ENCODE data around the gene EXTL2. TPM values are rescaled to one million over a fixed set of nuclear protein-coding genes. Genes with fewer than 3 reads are reported as not detected.

Gene EXTL2
- total RNA-seq, 1 experiment from 2014 or later: 41.0 TPM

GRCh38 chr1:100895540-100896480 lies 1.2 kb upstream of the EXTL2 start, which contains the start of gene SLC30A7 (continued):
- TF ChIP-seq, protein P1, sequence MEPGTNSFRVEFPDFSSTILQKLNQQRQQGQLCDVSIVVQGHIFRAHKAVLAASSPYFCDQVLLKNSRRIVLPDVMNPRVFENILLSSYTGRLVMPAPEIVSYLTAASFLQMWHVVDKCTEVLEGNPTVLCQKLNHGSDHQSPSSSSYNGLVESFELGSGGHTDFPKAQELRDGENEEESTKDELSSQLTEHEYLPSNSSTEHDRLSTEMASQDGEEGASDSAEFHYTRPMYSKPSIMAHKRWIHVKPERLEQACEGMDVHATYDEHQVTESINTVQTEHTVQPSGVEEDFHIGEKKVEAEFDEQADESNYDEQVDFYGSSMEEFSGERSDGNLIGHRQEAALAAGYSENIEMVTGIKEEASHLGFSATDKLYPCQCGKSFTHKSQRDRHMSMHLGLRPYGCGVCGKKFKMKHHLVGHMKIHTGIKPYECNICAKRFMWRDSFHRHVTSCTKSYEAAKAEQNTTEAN (CRISPR knock-in tag; IDR thresholded peaks at IDR 0.05): 0 out of 2 replicates have a peak, but pooled peaks have one; percentile 45
- peak; percentile 76 for TF ChIP-seq GABPB1 (CRISPR knock-in tag; IDR thresholded peaks at IDR 0.05)
- no peak; the same call in 1 of the 2 replicates for TF ChIP-seq ZNF232 (CRISPR knock-in tag; IDR thresholded peaks at IDR 0.05)
- peak; percentile 74; the same call in 1 of the 2 replicates for TF ChIP-seq FOXK1 (CRISPR knock-in tag; IDR thresholded peaks at IDR 0.05)
- TF ChIP-seq, protein P2, sequence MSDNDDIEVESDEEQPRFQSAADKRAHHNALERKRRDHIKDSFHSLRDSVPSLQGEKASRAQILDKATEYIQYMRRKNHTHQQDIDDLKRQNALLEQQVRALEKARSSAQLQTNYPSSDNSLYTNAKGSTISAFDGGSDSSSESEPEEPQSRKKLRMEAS (CRISPR knock-in tag; IDR thresholded peaks at IDR 0.05): peak; percentile 72

GRCh38 chr1:100893718-100894117 lies 924 bp downstream of the EXTL2 start:
- H3K9me3 Mint-ChIP-seq: peaks cover 38% of the 10 kb centered on the region
- ATAC-seq (no peak), DNase-seq (ENCODE audit: low spot score) (no peak)
- TF ChIP-seq ZNF396 (CRISPR knock-in tag; IDR thresholded peaks at IDR 0.05; ENCODE audit: borderline replicate concordance) (no peak), ETV6 (CRISPR knock-in tag; IDR thresholded peaks at IDR 0.05) (no peak)
- TF ChIP-seq, protein P3, sequence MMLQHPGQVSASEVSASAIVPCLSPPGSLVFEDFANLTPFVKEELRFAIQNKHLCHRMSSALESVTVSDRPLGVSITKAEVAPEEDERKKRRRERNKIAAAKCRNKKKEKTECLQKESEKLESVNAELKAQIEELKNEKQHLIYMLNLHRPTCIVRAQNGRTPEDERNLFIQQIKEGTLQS (CRISPR knock-in tag; conservative IDR thresholded peaks at IDR 0.05): no peak
- H3K27me3 Mint-ChIP-seq (ENCODE audit: low read depth): no peaks in the 10 kb centered on the region
- H3K36me3 Mint-ChIP-seq: peaks cover 45% of the 10 kb centered on the region
- H3K4me3 Mint-ChIP-seq: peak overlapping the region; percentile 100
- CTCF ChIA-PET: no interaction called here
- peaks cover 25% of the 10 kb centered on the region for H3K4me1 Mint-ChIP-seq
- POLR2A ChIA-PET: no interaction called here
- H3K27ac Mint-ChIP-seq: no peak overlapping the region

- no peak for DNase-seq (ENCODE audit: low spot score)
- H3K27me3 Mint-ChIP-seq (ENCODE audit: low read depth): no peaks in the 10 kb centered on the region
- peaks cover 22% of the 10 kb centered on the region for H3K4me1 Mint-ChIP-seq
- TF ChIP-seq GABPB1 (CRISPR knock-in tag; IDR thresholded peaks at IDR 0.05) (no peak), ATF2 (CRISPR knock-in tag; IDR thresholded peaks at IDR 0.05; ENCODE audit: borderline replicate concordance, low read depth) (no peak), GTF2I (CRISPR knock-in tag; conservative IDR thresholded peaks at IDR 0.05) (no peak), NR1H2 (CRISPR knock-in tag; IDR thresholded peaks at IDR 0.05) (no peak), ZNF232 (CRISPR knock-in tag; IDR thresholded peaks at IDR 0.05) (no peak)
- TF ChIP-seq, protein P4, sequence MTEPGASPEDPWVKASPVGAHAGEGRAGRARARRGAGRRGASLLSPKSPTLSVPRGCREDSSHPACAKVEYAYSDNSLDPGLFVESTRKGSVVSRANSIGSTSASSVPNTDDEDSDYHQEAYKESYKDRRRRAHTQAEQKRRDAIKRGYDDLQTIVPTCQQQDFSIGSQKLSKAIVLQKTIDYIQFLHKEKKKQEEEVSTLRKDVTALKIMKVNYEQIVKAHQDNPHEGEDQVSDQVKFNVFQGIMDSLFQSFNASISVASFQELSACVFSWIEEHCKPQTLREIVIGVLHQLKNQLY (CRISPR knock-in tag; IDR thresholded peaks at IDR 0.05): no peak
- TF ChIP-seq, protein P1 (CRISPR knock-in tag; IDR thresholded peaks at IDR 0.05): no peak
- H3K27ac Mint-ChIP-seq: no peak overlapping the region
- H3K9me3 Mint-ChIP-seq: peaks cover 46% of the 10 kb centered on the region
- ChIA-PET POLR2A (no interaction called here), CTCF (no interaction called here)
- ATAC-seq: no peak
- peak overlapping the region; percentile 100 for H3K4me3 Mint-ChIP-seq
- H3K36me3 Mint-ChIP-seq: peaks cover 55% of the 10 kb centered on the region
Measured at GRCh38 chr1:100892554-100892953, 2.1 kb downstream of the EXTL2 start.

DNA sequence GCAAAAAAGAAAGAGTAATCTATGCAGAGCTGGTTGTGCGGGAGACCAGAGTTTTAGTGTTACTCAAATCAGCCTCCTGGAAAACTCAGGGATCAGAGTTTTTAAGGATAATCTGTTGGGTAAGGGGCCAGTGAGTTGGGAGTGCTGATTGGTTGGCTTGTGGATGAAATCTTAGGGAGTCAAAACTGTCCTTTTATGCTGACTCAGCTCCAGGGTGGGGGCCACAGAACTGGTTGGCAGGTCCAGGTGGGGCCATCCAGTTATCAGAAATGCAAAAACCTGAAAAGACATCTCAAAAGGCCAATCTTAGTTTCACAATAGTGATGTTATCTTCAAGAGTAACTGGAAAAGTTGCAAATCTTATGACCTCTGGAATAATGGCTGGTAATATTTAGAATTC lies 3.3 kb downstream of the EXTL2 start:
- Mint-ChIP-seq H3K4me3 (no peak overlapping the region), H3K4me1 (peaks cover 13% of the 10 kb centered on the region), H3K9me3 (peaks cover 46% of the 10 kb centered on the region), H3K36me3 (peaks cover 59% of the 10 kb centered on the region), H3K27me3 (ENCODE audit: low read depth) (no peaks in the 10 kb centered on the region), H3K27ac (no peak overlapping the region)
- DNase-seq (ENCODE audit: low spot score) (no peak), ATAC-seq (no peak)
- ChIA-PET CTCF (no interaction called here), POLR2A (no interaction called here)
- TF ChIP-seq ZNF263 (CRISPR knock-in tag; IDR thresholded peaks at IDR 0.05; ENCODE audit: low read depth) (no peak), CREM (CRISPR knock-in tag; IDR thresholded peaks at IDR 0.05) (no peak), ZNF671 (CRISPR knock-in tag; IDR thresholded peaks at IDR 0.05) (no peak), NFE2L1 (CRISPR knock-in tag; IDR thresholded peaks at IDR 0.05) (no peak), PRDM15 (CRISPR knock-in tag; IDR thresholded peaks at IDR 0.05) (no peak), ZNF138 (CRISPR knock-in tag; conservative IDR thresholded peaks at IDR 0.05) (no peak), E2F1 (CRISPR knock-in tag; IDR thresholded peaks at IDR 0.05) (no peak)
